SK-N-SH (cell line): ENCODE measurements around the gene AKAP11. TPM values are rescaled to one million over a fixed set of nuclear protein-coding genes. Genes with fewer than 3 reads are reported as not detected.

Source experiments
- CTCF ChIA-PET: fragments of 300-600, 350-600 bp; formaldehyde crosslinking; extraction: SDS; loops from one replicate; lab custom pipeline; 2021; lab: Yijun Ruan, JAX
- POLR2A ChIA-PET: fragments of 350-600 bp; sonication (Branson Sonifier 250); formaldehyde crosslinking; extraction: SDS; loops from one replicate; lab custom pipeline; 2020; ENCODE audit warnings: antibody characterized with exemption, inconsistent platforms; lab: Yijun Ruan, JAX
- DNase-seq: peaks from one replicate; pipeline ENCODE4 v3.0.0; 2012
- H2AFZ ChIP-seq: fragments of 200-600 bp; sonication (generic); 2 replicates; pipeline ENCODE4 v1.8.1; 2016; ENCODE audit warnings: antibody characterized with exemption, mild to moderate bottlenecking, low read depth
- H3F3A ChIP-seq: fragments of 200-600 bp; sonication (generic); replicated peaks from 2 replicates; pipeline ENCODE3; 2016; ENCODE audit warnings: antibody characterized with exemption, mild to moderate bottlenecking; ENCODE audit not compliant: insufficient read depth
- H3K27ac ChIP-seq, 2 experiments: fragments of 200-500 bp in 1 of 2; fragments of 200-600 bp in 1 of 2; sonication (Bioruptor generic) in 1 of 2; sonication (generic), shearing (Covaris generic) in 1 of 2; 2 replicates each; pipeline versions ENCODE4 v1.5.1 to v1.6.1; 2014 to 2016; ENCODE audit warnings: low read depth in 2 of 2, inconsistent platforms in 1 of 2, low read length in 1 of 2, mild to moderate bottlenecking in 1 of 2, mixed read lengths in 1 of 2
- H3K27me3 ChIP-seq: fragments of 200-600 bp; sonication (generic), shearing (Covaris generic); 2 replicates; pipeline ENCODE4 v1.6.1; 2016; ENCODE audit warnings: mixed run types; ENCODE audit not compliant: insufficient read depth
- H3K36me3 ChIP-seq, 2 experiments: fragments of 200-500 bp in 1 of 2; fragments of 200-600 bp in 1 of 2; sonication (Bioruptor generic) in 1 of 2; sonication (generic) in 1 of 2; replicated peaks in 1 of 2; 2 replicates each; pipeline versions ENCODE3 to v1.5.1; 2014 to 2016; ENCODE audit warnings: low read length in 1 of 2, mild to moderate bottlenecking in 1 of 2; ENCODE audit not compliant: insufficient read depth in 2 of 2, control insufficient read depth in 1 of 2
- H3K4me1 ChIP-seq, 2 experiments: fragments of 200-500 bp in 1 of 2; fragments of 200-600 bp in 1 of 2; sonication (Bioruptor generic) in 1 of 2; sonication (generic), shearing (Covaris generic) in 1 of 2; 2 replicates each; pipeline versions ENCODE4 v1.5.1 to v1.6.1; 2014 to 2016; ENCODE audit warnings: low read depth in 1 of 2, low read length in 1 of 2, mixed run types in 1 of 2; ENCODE audit not compliant: insufficient read depth in 2 of 2, control insufficient read depth in 1 of 2
- H3K4me2 ChIP-seq: fragments of 200-600 bp; sonication (generic), shearing (Covaris generic); 2 replicates; pipeline ENCODE4 v1.6.1; 2017; ENCODE audit warnings: mixed run types
- H3K4me3 ChIP-seq, 2 experiments: fragments of 200-500 bp in 1 of 2; fragments of 200-600 bp in 1 of 2; sonication (Bioruptor generic) in 1 of 2; sonication (generic), shearing (Covaris generic) in 1 of 2; 2 replicates each; pipeline versions ENCODE4 v1.5.1 to v1.8.1; 2014 to 2016; ENCODE audit warnings: low read depth in 2 of 2, inconsistent platforms in 1 of 2, low read length in 1 of 2, mild to moderate bottlenecking in 1 of 2, mixed read lengths in 1 of 2, moderate library complexity in 1 of 2
- H3K79me2 ChIP-seq: fragments of 200-600 bp; sonication (generic); 2 replicates; pipeline ENCODE4 v1.8.1; 2017; ENCODE audit warnings: mild to moderate bottlenecking; ENCODE audit not compliant: insufficient read depth
- H3K9ac ChIP-seq: fragments of 200-600 bp; sonication (generic); 2 replicates; pipeline ENCODE4 v1.6.1; 2017; ENCODE audit warnings: mixed run types
- H3K9me2 ChIP-seq: fragments of 200-600 bp; sonication (generic); 2 replicates; pipeline ENCODE4 v1.6.1; 2017; ENCODE audit warnings: mixed run types
- H3K9me3 ChIP-seq: fragments of 200-600 bp; sonication (generic); 2 replicates; pipeline ENCODE4 v1.6.1; 2017; ENCODE audit warnings: mixed run types, mild to moderate bottlenecking, moderate library complexity
- H4K20me1 ChIP-seq: fragments of 200-600 bp; sonication (generic); 2 replicates; pipeline ENCODE4 v1.6.1; 2017; ENCODE audit warnings: mild to moderate bottlenecking, mixed run types; ENCODE audit not compliant: insufficient read depth
- CHD2 ChIP-seq: fragments of 150-350 bp; IDR thresholded peaks from 2 replicates; pipeline ENCODE4 v1.6.1; 2018; ENCODE audit warnings: low read length; ENCODE audit not compliant: partially characterized antibody
- EP300 ChIP-seq, 2 experiments: IDR thresholded peaks; 2 replicates each; pipeline versions ENCODE4 v1.4.0 to v1.6.1; 2012; ENCODE audit warnings: borderline replicate concordance in 1 of 2, low read depth in 1 of 2, low read length in 1 of 2
- FOXJ3 ChIP-seq: sonication (generic); formaldehyde crosslinking; IDR thresholded peaks from 2 replicates; pipeline ENCODE4 v1.5.1; 2020; ENCODE audit warnings: mild to moderate bottlenecking, missing genetic modification reagents
- GABPA ChIP-seq: IDR thresholded peaks from 2 replicates; pipeline ENCODE4 v1.4.0; 2012; ENCODE audit warnings: low read depth, mild to moderate bottlenecking
- JUND ChIP-seq: IDR thresholded peaks from 2 replicates; pipeline ENCODE4 v1.4.0; 2012
- MEF2A ChIP-seq: IDR thresholded peaks from 2 replicates; pipeline ENCODE4 v1.4.0; 2012; ENCODE audit warnings: low read depth, borderline replicate concordance
- MXI1 ChIP-seq: IDR thresholded peaks from 2 replicates; pipeline ENCODE4 v1.6.1; 2012; ENCODE audit warnings: mild to moderate bottlenecking, low read depth, low read length, improper control_type of control experiment
- NFIC ChIP-seq: IDR thresholded peaks from 2 replicates; pipeline ENCODE4 v1.4.0; 2012; ENCODE audit warnings: borderline replicate concordance
- POLR2AphosphoS5 ChIP-seq: IDR thresholded peaks from 2 replicates; pipeline ENCODE4 v1.6.1; 2012; ENCODE audit warnings: low read depth, low read length
- RCOR1 ChIP-seq: fragments of 150-350 bp; IDR thresholded peaks from 2 replicates; pipeline ENCODE4 v1.6.1; 2017; ENCODE audit warnings: antibody characterized with exemption, low read length
- RFX5 ChIP-seq: IDR thresholded peaks from 2 replicates; pipeline ENCODE4 v1.6.1; 2012; ENCODE audit warnings: mild to moderate bottlenecking, improper control_type of control experiment, low read length
- RXRA ChIP-seq: IDR thresholded peaks from 2 replicates; pipeline ENCODE4 v1.4.0; 2012; ENCODE audit warnings: low read depth, mild to moderate bottlenecking, borderline replicate concordance
- SIN3A ChIP-seq: IDR thresholded peaks from 2 replicates; pipeline ENCODE4 v1.6.1; 2012; ENCODE audit warnings: low read depth, mild to moderate bottlenecking, low read length, moderate library complexity, borderline replicate concordance
- SMC3 ChIP-seq: IDR thresholded peaks from 2 replicates; pipeline ENCODE4 v1.6.1; 2012; ENCODE audit warnings: low read depth, low read length, improper control_type of control experiment
- TAF1 ChIP-seq: IDR thresholded peaks from 2 replicates; pipeline ENCODE4 v1.6.1; 2012; ENCODE audit warnings: low read depth, mild to moderate bottlenecking, low read length, moderate library complexity, borderline replicate concordance
- TCF12 ChIP-seq: IDR thresholded peaks from 2 replicates; pipeline ENCODE4 v1.4.0; 2012
- TEAD4 ChIP-seq: IDR thresholded peaks from 2 replicates; pipeline ENCODE4 v1.4.0; 2012; ENCODE audit warnings: mild to moderate bottlenecking, borderline replicate concordance; ENCODE audit not compliant: insufficient read depth
- WGBS: methylation state at CpG from one replicate; pipeline ENCODE4 v1.1.6; 2017; ENCODE audit warnings: low lambda C conversion rate; 5-methylcytosine and 5-hydroxymethylcytosine counted together
- polyA plus RNA-seq, 3 experiments: library from polyadenylated mRNA; depleted of rRNA; stranded (reverse); fragments of >200 nt; gene quantifications; 2 replicates each; pipeline ENCODE4 v1.2.3, GENCODE V29; 2012
- TF ChIP-seq, protein P1 (sequence below): IDR thresholded peaks from 2 replicates; pipeline ENCODE4 v1.4.0; 2012; ENCODE audit warnings: low read depth, borderline replicate concordance
- TF ChIP-seq, protein P2 (sequence below): fragments of 200-600 bp; sonication (generic); IDR thresholded peaks from 2 replicates; pipeline ENCODE4 v1.6.1; 2017; ENCODE audit warnings: antibody characterized with exemption, mild to moderate bottlenecking, moderate library complexity
- TF ChIP-seq, protein P3 (sequence below): IDR thresholded peaks from 2 replicates; pipeline ENCODE4 v1.4.0; 2012; ENCODE audit warnings: low read depth, borderline replicate concordance
- TF ChIP-seq, protein P4 (sequence below): IDR thresholded peaks from 2 replicates; pipeline ENCODE4; 2012
- TF ChIP-seq, protein P5 (sequence below): fragments of 150-350 bp; IDR thresholded peaks from 2 replicates; pipeline ENCODE4 v1.6.1; 2016; ENCODE audit warnings: mild to moderate bottlenecking, low read depth, low read length

Gene AKAP11
- polyA plus RNA-seq, 1 of the 3 experiments (the other 2 are of a cell fraction) = 5.6 TPM

DNA sequence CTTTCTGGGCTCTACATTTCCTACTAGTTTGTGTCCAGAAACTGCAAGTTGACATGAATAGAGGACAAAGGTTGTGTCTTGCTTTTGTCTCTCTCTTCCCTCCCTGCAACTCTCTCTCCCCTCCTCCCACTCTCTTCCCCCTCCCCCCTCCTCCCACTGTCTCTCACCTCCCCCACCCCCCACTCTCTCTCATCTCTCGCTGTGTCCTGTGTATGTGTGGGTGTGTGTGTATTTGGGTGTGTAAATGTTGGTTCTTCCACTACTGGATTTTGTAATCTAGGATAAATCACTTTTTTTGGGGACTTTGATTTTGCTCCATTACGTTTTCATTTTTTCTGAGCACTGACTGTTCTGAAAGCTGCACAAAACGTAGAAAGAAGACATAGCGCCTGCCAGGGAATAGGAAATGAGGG, 48.4 kb downstream of the AKAP11 start:
- Histone ChIP-seq H3K9me2 (no peaks in the 10 kb centered on the region), H3K4me3 (no peak overlapping the region)

DNA sequence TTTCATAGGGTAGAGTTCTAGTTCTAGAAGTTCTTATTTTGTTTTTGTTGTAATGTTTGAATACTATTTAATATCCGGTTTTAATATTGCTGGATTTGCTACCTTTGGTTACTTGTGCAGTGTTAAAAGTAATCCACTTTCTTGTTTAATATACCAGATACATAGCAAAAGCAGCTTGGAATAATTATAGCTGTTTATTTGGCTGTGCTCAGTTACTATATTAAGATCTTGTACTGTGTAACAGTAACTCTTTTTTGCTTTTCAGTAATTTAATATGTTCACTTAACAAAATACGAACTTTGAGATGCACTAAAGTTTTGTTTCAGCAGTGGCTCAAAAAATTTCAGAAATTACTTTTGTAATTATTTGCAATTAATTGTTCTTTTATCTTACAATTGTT, 50.9 kb downstream of the AKAP11 start:
- Histone ChIP-seq H3K27me3 (no peaks in the 10 kb centered on the region), H3K4me2 (no peak overlapping the region), H3K9me2 (no peaks in the 10 kb centered on the region), H2AFZ (no peak overlapping the region), H3K9me3 (no peaks in the 10 kb centered on the region), H3K4me1 (no peaks in the 10 kb centered on the region), H3K27ac (no peak overlapping the region), H3K9ac (no peak overlapping the region), H3F3A (peaks cover 5% of the 10 kb centered on the region), H3K4me3 (no peak overlapping the region), H4K20me1 (no peaks in the 10 kb centered on the region), H3K79me2 (no peaks in the 10 kb centered on the region; the same call in 1 of the 2 replicates), H3K36me3 (peaks cover 26 to 32% of the 10 kb centered on the region in 2 experiments)
- POLR2A ChIA-PET = no interaction called here
- DNase-seq = no peak
- TF ChIP-seq FOXJ3 (CRISPR knock-in tag) (no peak), CHD2 (no peak), SIN3A (no peak)
- TF ChIP-seq, protein P1, sequence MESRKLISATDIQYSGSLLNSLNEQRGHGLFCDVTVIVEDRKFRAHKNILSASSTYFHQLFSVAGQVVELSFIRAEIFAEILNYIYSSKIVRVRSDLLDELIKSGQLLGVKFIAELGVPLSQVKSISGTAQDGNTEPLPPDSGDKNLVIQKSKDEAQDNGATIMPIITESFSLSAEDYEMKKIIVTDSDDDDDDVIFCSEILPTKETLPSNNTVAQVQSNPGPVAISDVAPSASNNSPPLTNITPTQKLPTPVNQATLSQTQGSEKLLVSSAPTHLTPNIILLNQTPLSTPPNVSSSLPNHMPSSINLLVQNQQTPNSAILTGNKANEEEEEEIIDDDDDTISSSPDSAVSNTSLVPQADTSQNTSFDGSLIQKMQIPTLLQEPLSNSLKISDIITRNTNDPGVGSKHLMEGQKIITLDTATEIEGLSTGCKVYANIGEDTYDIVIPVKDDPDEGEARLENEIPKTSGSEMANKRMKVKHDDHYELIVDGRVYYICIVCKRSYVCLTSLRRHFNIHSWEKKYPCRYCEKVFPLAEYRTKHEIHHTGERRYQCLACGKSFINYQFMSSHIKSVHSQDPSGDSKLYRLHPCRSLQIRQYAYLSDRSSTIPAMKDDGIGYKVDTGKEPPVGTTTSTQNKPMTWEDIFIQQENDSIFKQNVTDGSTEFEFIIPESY = no peak
- TF ChIP-seq, protein P2, sequence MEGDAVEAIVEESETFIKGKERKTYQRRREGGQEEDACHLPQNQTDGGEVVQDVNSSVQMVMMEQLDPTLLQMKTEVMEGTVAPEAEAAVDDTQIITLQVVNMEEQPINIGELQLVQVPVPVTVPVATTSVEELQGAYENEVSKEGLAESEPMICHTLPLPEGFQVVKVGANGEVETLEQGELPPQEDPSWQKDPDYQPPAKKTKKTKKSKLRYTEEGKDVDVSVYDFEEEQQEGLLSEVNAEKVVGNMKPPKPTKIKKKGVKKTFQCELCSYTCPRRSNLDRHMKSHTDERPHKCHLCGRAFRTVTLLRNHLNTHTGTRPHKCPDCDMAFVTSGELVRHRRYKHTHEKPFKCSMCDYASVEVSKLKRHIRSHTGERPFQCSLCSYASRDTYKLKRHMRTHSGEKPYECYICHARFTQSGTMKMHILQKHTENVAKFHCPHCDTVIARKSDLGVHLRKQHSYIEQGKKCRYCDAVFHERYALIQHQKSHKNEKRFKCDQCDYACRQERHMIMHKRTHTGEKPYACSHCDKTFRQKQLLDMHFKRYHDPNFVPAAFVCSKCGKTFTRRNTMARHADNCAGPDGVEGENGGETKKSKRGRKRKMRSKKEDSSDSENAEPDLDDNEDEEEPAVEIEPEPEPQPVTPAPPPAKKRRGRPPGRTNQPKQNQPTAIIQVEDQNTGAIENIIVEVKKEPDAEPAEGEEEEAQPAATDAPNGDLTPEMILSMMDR = no peak
- CTCF ChIA-PET = no interaction called here
- 89% methylated on average over 2 of the region's 2 CpGs for WGBS

More for the DNA sequence above, 48.4 kb downstream of the AKAP11 start:
- Histone ChIP-seq H3F3A (peaks cover 5% of the 10 kb centered on the region), H3K9ac (no peak overlapping the region), H3K4me1 (no peaks in the 10 kb centered on the region), H3K27me3 (no peaks in the 10 kb centered on the region), H2AFZ (no peak overlapping the region), H3K36me3 (peaks cover 36 to 38% of the 10 kb centered on the region in 2 experiments), H3K9me3 (no peaks in the 10 kb centered on the region), H3K79me2 (no peaks in the 10 kb centered on the region; the same call in 1 of the 2 replicates), H3K27ac (no peak overlapping the region), H4K20me1 (no peaks in the 10 kb centered on the region), H3K4me2 (no peak overlapping the region)
- WGBS = 96% methylated on average over 4 of the region's 4 CpGs
- CTCF ChIA-PET = no interaction called here
- no peak for DNase-seq
- TF ChIP-seq GABPA (no peak), TAF1 (no peak), NFIC (no peak), MEF2A (no peak), RFX5 (no peak), TEAD4 (no peak), SMC3 (no peak), MXI1 (no peak), CHD2 (no peak), SIN3A (no peak), TCF12 (no peak), POLR2AphosphoS5 (no peak), JUND (no peak), EP300 (IDR thresholded peaks at IDR 0.05; ENCODE audit: borderline replicate concordance in 1 of 2, low read depth in 1 of 2, low read length in 1 of 2) (no peak), RXRA (no peak), RCOR1 (no peak)
- TF ChIP-seq, protein P3, sequence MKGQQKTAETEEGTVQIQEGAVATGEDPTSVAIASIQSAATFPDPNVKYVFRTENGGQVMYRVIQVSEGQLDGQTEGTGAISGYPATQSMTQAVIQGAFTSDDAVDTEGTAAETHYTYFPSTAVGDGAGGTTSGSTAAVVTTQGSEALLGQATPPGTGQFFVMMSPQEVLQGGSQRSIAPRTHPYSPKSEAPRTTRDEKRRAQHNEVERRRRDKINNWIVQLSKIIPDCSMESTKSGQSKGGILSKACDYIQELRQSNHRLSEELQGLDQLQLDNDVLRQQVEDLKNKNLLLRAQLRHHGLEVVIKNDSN = no peak
- TF ChIP-seq, protein P4, sequence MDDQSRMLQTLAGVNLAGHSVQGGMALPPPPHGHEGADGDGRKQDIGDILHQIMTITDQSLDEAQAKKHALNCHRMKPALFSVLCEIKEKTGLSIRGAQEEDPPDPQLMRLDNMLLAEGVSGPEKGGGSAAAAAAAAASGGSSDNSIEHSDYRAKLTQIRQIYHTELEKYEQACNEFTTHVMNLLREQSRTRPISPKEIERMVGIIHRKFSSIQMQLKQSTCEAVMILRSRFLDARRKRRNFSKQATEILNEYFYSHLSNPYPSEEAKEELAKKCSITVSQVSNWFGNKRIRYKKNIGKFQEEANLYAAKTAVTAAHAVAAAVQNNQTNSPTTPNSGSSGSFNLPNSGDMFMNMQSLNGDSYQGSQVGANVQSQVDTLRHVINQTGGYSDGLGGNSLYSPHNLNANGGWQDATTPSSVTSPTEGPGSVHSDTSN = no peak
- TF ChIP-seq, protein P5, sequence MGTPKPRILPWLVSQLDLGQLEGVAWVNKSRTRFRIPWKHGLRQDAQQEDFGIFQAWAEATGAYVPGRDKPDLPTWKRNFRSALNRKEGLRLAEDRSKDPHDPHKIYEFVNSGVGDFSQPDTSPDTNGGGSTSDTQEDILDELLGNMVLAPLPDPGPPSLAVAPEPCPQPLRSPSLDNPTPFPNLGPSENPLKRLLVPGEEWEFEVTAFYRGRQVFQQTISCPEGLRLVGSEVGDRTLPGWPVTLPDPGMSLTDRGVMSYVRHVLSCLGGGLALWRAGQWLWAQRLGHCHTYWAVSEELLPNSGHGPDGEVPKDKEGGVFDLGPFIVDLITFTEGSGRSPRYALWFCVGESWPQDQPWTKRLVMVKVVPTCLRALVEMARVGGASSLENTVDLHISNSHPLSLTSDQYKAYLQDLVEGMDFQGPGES = no peak
- POLR2A ChIA-PET = no interaction called here
